ENCODE data around the gene MCTP2. TPM values are rescaled to one million over a fixed set of nuclear protein-coding genes. Genes with fewer than 3 reads are reported as not detected.
"Not testable (repeated sequence)": the region's sequence is repeated elsewhere in the genome, so short reads cannot be mapped to it uniquely, and the experiment has no call there.

Gene MCTP2
- polyA plus RNA-seq, 4 donors: 4.1 to 11.7 (median 5.6) TPM

GRCh38 chr15:94487635-94488034 lies 256.3 kb downstream of the MCTP2 start:
- H3K4me1 ChIP-seq (ENCODE audit: control insufficient read depth in 3 of 3, insufficient read depth in 2 of 3, low read depth in 1 of 3, low read length in 2 of 3): no peaks in the 10 kb centered on the region
- H3K36me3 ChIP-seq (ENCODE audit: control insufficient read depth in 3 of 3, insufficient read depth in 2 of 3, low read depth in 1 of 3, low read length in 3 of 3): no peaks in the 10 kb centered on the region
- no peaks in the 10 kb centered on the region for H3K27me3 ChIP-seq (ENCODE audit: control insufficient read depth in 3 of 3, insufficient read depth in 3 of 3, low read length in 3 of 3)
- FAIRE-seq (no peak), DNase-seq (no peak)
- H3K4me3 ChIP-seq (ENCODE audit: low read depth in 1 of 3, low read length in 3 of 3): no peak overlapping the region
- no peak overlapping the region for H3K27ac ChIP-seq (ENCODE audit: low read depth in 1 of 3, low read length in 2 of 3)
- peaks cover 1 to 3% of the 10 kb centered on the region in 2 donors for H3K9me3 ChIP-seq (ENCODE audit: control insufficient read depth in 2 of 2, insufficient read depth in 1 of 2, low read depth in 1 of 2, low read length in 1 of 2)
- WGBS, 3 donors: 31 to 52% (median 43%) methylated on average over 1 of the region's 1 CpG

DNA sequence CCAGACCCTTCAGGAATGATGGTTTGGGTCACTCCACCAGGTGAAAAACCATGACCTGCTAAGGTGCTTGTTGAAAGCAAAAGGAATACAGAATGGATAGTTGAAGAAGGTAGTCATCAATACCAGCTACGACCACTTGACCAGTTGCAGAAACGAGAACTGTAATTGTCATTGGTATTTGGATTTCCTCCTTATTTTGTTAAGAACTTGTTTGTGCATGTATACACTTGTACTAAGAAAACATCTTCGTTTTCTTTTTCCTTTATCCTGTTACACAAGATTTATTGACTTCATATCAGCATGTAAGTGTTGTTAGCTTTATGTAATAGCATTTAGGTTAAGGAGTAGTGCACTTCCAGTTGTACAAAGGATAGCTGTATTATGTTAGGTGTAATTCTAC lies 261.8 kb downstream of the MCTP2 start:
- DNase-seq (no peak), FAIRE-seq (no peak)
- Histone ChIP-seq H3K27me3 (ENCODE audit: control insufficient read depth in 3 of 3, insufficient read depth in 3 of 3, low read length in 3 of 3) (no peaks in the 10 kb centered on the region), H3K9me3 (ENCODE audit: control insufficient read depth in 2 of 2, insufficient read depth in 1 of 2, low read depth in 1 of 2, low read length in 1 of 2) (peaks cover 0 to 1% of the 10 kb centered on the region in 2 donors), H3K4me1 (ENCODE audit: control insufficient read depth in 3 of 3, insufficient read depth in 2 of 3, low read depth in 1 of 3, low read length in 2 of 3) (no peaks in the 10 kb centered on the region), H3K4me3 (ENCODE audit: low read depth in 1 of 3, low read length in 3 of 3) (no peak overlapping the region), H3K36me3 (ENCODE audit: control insufficient read depth in 3 of 3, insufficient read depth in 2 of 3, low read depth in 1 of 3, low read length in 3 of 3) (no peaks in the 10 kb centered on the region), H3K27ac (ENCODE audit: low read depth in 1 of 3, low read length in 2 of 3) (no peak overlapping the region)
- WGBS, 3 donors: 61 to 75% (median 63%) methylated on average over 3 of the region's 3 CpGs

- not testable (repeated sequence) for FAIRE-seq; H3K4me1 ChIP-seq (ENCODE audit: control insufficient read depth in 3 of 3, insufficient read depth in 2 of 3, low read depth in 1 of 3, low read length in 2 of 3); H3K27me3 ChIP-seq (ENCODE audit: control insufficient read depth in 3 of 3, insufficient read depth in 3 of 3, low read length in 3 of 3); DNase-seq; H3K9me3 ChIP-seq (ENCODE audit: control insufficient read depth in 2 of 2, insufficient read depth in 1 of 2, low read depth in 1 of 2, low read length in 1 of 2); H3K4me3 ChIP-seq (ENCODE audit: low read depth in 1 of 3, low read length in 3 of 3); H3K36me3 ChIP-seq (ENCODE audit: control insufficient read depth in 3 of 3, insufficient read depth in 2 of 3, low read depth in 1 of 3, low read length in 3 of 3); H3K27ac ChIP-seq (ENCODE audit: low read depth in 1 of 3, low read length in 2 of 3)
- WGBS, 3 donors: 67 to 73% (median 73%) methylated on average over 1 of the region's 1 CpG
Observed at GRCh38 chr15:94493586-94493985, 262.2 kb downstream of the MCTP2 start.

GRCh38 chr15:94494732-94495131 lies 263.4 kb downstream of the MCTP2 start:
- H3K9me3 ChIP-seq (ENCODE audit: control insufficient read depth in 2 of 2, insufficient read depth in 1 of 2, low read depth in 1 of 2, low read length in 1 of 2): peaks cover 0 to 1% of the 10 kb centered on the region in 2 donors
- FAIRE-seq (no peak), DNase-seq (no peak)
- H3K4me1 ChIP-seq (ENCODE audit: control insufficient read depth in 3 of 3, insufficient read depth in 2 of 3, low read depth in 1 of 3, low read length in 2 of 3): no peaks in the 10 kb centered on the region
- H3K27ac ChIP-seq (ENCODE audit: low read depth in 1 of 3, low read length in 2 of 3): no peak overlapping the region
- no peaks in the 10 kb centered on the region for H3K36me3 ChIP-seq (ENCODE audit: control insufficient read depth in 3 of 3, insufficient read depth in 2 of 3, low read depth in 1 of 3, low read length in 3 of 3)
- 71 to 84% (median 75%) methylated on average over 4 of the region's 4 CpGs for WGBS, 3 donors
- H3K4me3 ChIP-seq (ENCODE audit: low read depth in 1 of 3, low read length in 3 of 3): no peak overlapping the region
- H3K27me3 ChIP-seq (ENCODE audit: control insufficient read depth in 3 of 3, insufficient read depth in 3 of 3, low read length in 3 of 3): no peaks in the 10 kb centered on the region

GRCh38 chr15:94503293-94503692 lies 271.9 kb downstream of the MCTP2 start:
- H3K4me1 ChIP-seq (ENCODE audit: control insufficient read depth in 3 of 3, insufficient read depth in 2 of 3, low read depth in 1 of 3, low read length in 2 of 3): no peaks in the 10 kb centered on the region
- no peak for FAIRE-seq
- H3K27ac ChIP-seq (ENCODE audit: low read depth in 1 of 3, low read length in 2 of 3): no peak overlapping the region
- H3K4me3 ChIP-seq (ENCODE audit: low read depth in 1 of 3, low read length in 3 of 3): no peak overlapping the region
- no peaks in the 10 kb centered on the region for H3K36me3 ChIP-seq (ENCODE audit: control insufficient read depth in 3 of 3, insufficient read depth in 2 of 3, low read depth in 1 of 3, low read length in 3 of 3)
- 38 to 60% (median 51%) methylated on average over 2 of the region's 2 CpGs for WGBS, 3 donors
- DNase-seq: no peak
- H3K27me3 ChIP-seq (ENCODE audit: control insufficient read depth in 3 of 3, insufficient read depth in 3 of 3, low read length in 3 of 3): no peaks in the 10 kb centered on the region
- peaks cover 0 to 11% of the 10 kb centered on the region in 2 donors for H3K9me3 ChIP-seq (ENCODE audit: control insufficient read depth in 2 of 2, insufficient read depth in 1 of 2, low read depth in 1 of 2, low read length in 1 of 2)

GRCh38 chr15:94509259-94509658 lies 277.9 kb downstream of the MCTP2 start:
- Histone ChIP-seq H3K4me1 (ENCODE audit: control insufficient read depth in 3 of 3, insufficient read depth in 2 of 3, low read depth in 1 of 3, low read length in 2 of 3) (no peaks in the 10 kb centered on the region), H3K27me3 (ENCODE audit: control insufficient read depth in 3 of 3, insufficient read depth in 3 of 3, low read length in 3 of 3) (no peaks in the 10 kb centered on the region), H3K27ac (ENCODE audit: low read depth in 1 of 3, low read length in 2 of 3) (no peak overlapping the region), H3K4me3 (ENCODE audit: low read depth in 1 of 3, low read length in 3 of 3) (no peak overlapping the region), H3K36me3 (ENCODE audit: control insufficient read depth in 3 of 3, insufficient read depth in 2 of 3, low read depth in 1 of 3, low read length in 3 of 3) (no peaks in the 10 kb centered on the region), H3K9me3 (ENCODE audit: control insufficient read depth in 2 of 2, insufficient read depth in 1 of 2, low read depth in 1 of 2, low read length in 1 of 2) (peaks cover 0 to 11% of the 10 kb centered on the region in 2 donors)
- no peak for FAIRE-seq
- no peak for DNase-seq
- 81 to 82% (median 81%) methylated on average over 1 of the region's 1 CpG for WGBS, 3 donors

- Histone ChIP-seq H3K4me3 (ENCODE audit: low read depth in 1 of 3, low read length in 3 of 3) (no peak overlapping the region), H3K36me3 (ENCODE audit: control insufficient read depth in 3 of 3, insufficient read depth in 2 of 3, low read depth in 1 of 3, low read length in 3 of 3) (no peaks in the 10 kb centered on the region), H3K4me1 (ENCODE audit: control insufficient read depth in 3 of 3, insufficient read depth in 2 of 3, low read depth in 1 of 3, low read length in 2 of 3) (peaks cover 0 to 3% (median 0%) of the 10 kb centered on the region in 3 donors), H3K27ac (ENCODE audit: low read depth in 1 of 3, low read length in 2 of 3) (no peak overlapping the region), H3K27me3 (ENCODE audit: control insufficient read depth in 3 of 3, insufficient read depth in 3 of 3, low read length in 3 of 3) (no peaks in the 10 kb centered on the region), H3K9me3 (ENCODE audit: control insufficient read depth in 2 of 2, insufficient read depth in 1 of 2, low read depth in 1 of 2, low read length in 1 of 2) (peaks cover 0 to 10% of the 10 kb centered on the region in 2 donors)
- WGBS, 3 donors: 88 to 93% (median 91%) methylated on average over 3 of the region's 3 CpGs
- no peak for DNase-seq
- no peak for FAIRE-seq
Observed at GRCh38 chr15:94522125-94522524, 290.8 kb downstream of the MCTP2 start.

- Histone ChIP-seq H3K36me3 (ENCODE audit: control insufficient read depth in 3 of 3, insufficient read depth in 2 of 3, low read depth in 1 of 3, low read length in 3 of 3) (no peaks in the 10 kb centered on the region), H3K9me3 (ENCODE audit: control insufficient read depth in 2 of 2, insufficient read depth in 1 of 2, low read depth in 1 of 2, low read length in 1 of 2) (peaks cover 0 to 10% of the 10 kb centered on the region in 2 donors), H3K27ac (ENCODE audit: low read depth in 1 of 3, low read length in 2 of 3) (no peak overlapping the region), H3K4me1 (ENCODE audit: control insufficient read depth in 3 of 3, insufficient read depth in 2 of 3, low read depth in 1 of 3, low read length in 2 of 3) (peaks cover 0 to 3% (median 0%) of the 10 kb centered on the region in 3 donors), H3K4me3 (ENCODE audit: low read depth in 1 of 3, low read length in 3 of 3) (no peak overlapping the region), H3K27me3 (ENCODE audit: control insufficient read depth in 3 of 3, insufficient read depth in 3 of 3, low read length in 3 of 3) (no peaks in the 10 kb centered on the region)
- DNase-seq (no peak), FAIRE-seq (no peak)
- 67 to 90% (median 82%) methylated on average over 11 of the region's 11 CpGs for WGBS, 3 donors
Observed at GRCh38 chr15:94523873-94524272, 292.5 kb downstream of the MCTP2 start.

- no peak overlapping the region for H3K4me3 ChIP-seq (ENCODE audit: low read depth in 1 of 3, low read length in 3 of 3)
- DNase-seq: peak; percentile 9 to 76
- peaks cover 0 to 10% of the 10 kb centered on the region in 2 donors for H3K9me3 ChIP-seq (ENCODE audit: control insufficient read depth in 2 of 2, insufficient read depth in 1 of 2, low read depth in 1 of 2, low read length in 1 of 2)
- H3K4me1 ChIP-seq (ENCODE audit: control insufficient read depth in 3 of 3, insufficient read depth in 2 of 3, low read depth in 1 of 3, low read length in 2 of 3): peaks cover 0 to 3% (median 0%) of the 10 kb centered on the region in 3 donors
- H3K36me3 ChIP-seq (ENCODE audit: control insufficient read depth in 3 of 3, insufficient read depth in 2 of 3, low read depth in 1 of 3, low read length in 3 of 3): no peaks in the 10 kb centered on the region
- no peak overlapping the region for H3K27ac ChIP-seq (ENCODE audit: low read depth in 1 of 3, low read length in 2 of 3)
- FAIRE-seq: no peak
- H3K27me3 ChIP-seq (ENCODE audit: control insufficient read depth in 3 of 3, insufficient read depth in 3 of 3, low read length in 3 of 3): no peaks in the 10 kb centered on the region
- 18 to 54% (median 38%) methylated on average over 2 of the region's 2 CpGs for WGBS, 3 donors
Observed at GRCh38 chr15:94524565-94524964, 293.2 kb downstream of the MCTP2 start.

All from small intestine (tissue), 7 donors.